ENCODE results near the gene BDP1.
"Not testable (repeated sequence)": the region's sequence is repeated elsewhere in the genome, so short reads cannot be mapped to it uniquely, and the experiment has no call there.

GRCh38 chr5:71575588-71575987 is 120.1 kb downstream of the BDP1 start:
- not testable (repeated sequence) for TF ChIP-seq ELF4 (IDR thresholded peaks at IDR 0.05); SUZ12 (IDR thresholded peaks at IDR 0.05); FOXM1 (IDR thresholded peaks at IDR 0.05; ENCODE audit: borderline replicate concordance); ZNF384 (IDR thresholded peaks at IDR 0.05); LEF1 (IDR thresholded peaks at IDR 0.05; ENCODE audit: borderline replicate concordance); SP1 (IDR thresholded peaks at IDR 0.05); FOXA1 (IDR thresholded peaks at IDR 0.05); HDGF (IDR thresholded peaks at IDR 0.05; ENCODE audit: borderline replicate concordance); BHLHE40 (IDR thresholded peaks at IDR 0.05; ENCODE audit: borderline replicate concordance); NFRKB (IDR thresholded peaks at IDR 0.05); L3MBTL2 (conservative IDR thresholded peaks at IDR 0.05); ARNT (IDR thresholded peaks at IDR 0.05)
